Endothelial cell of umbilical vein (primary cell): ENCODE measurements around the gene PARM1. TPM values are rescaled to one million over a fixed set of nuclear protein-coding genes. Genes with fewer than 3 reads are reported as not detected.

Experiments
- BruUV-seq: library from RNA; stranded (reverse); fragments of 400-500 nt; replicated peaks from 2 replicates; lab custom pipeline; 2021; lab: Mats Ljungman, UMichigan
- CTCF ChIA-PET: fragments of 300-600, 350-600 bp; sonication (Branson Sonifier 250); formaldehyde crosslinking; loops from one replicate; lab custom pipeline; 2021; ENCODE audit warnings: antibody characterized with exemption, inconsistent platforms; lab: Charles Lee
- POLR2A ChIA-PET: fragments of 300-600, 350-600 bp; sonication (Branson Sonifier 250); formaldehyde crosslinking; loops from one replicate; lab custom pipeline; 2021; ENCODE audit warnings: antibody characterized with exemption, inconsistent platforms; lab: Charles Lee
- DNase-seq: peaks from one replicate; pipeline ENCODE4 v3.0.0-alpha.2; 2011; ENCODE audit warnings: low read depth, low spot score
- FAIRE-seq: peaks from 2 replicates; lab custom pipeline; 2011; peaks lifted over from hg19 to GRCh38; lab: Jason Lieb, UNC
- H2AFZ ChIP-seq: 2 replicates; pipeline ENCODE4 v1.6.0; 2012; ENCODE audit warnings: low read depth, low read length, control low read depth, inconsistent platforms
- H3K27ac ChIP-seq: 2 replicates; pipeline ENCODE4 v1.5.1; 2011; ENCODE audit warnings: low read depth, mild to moderate bottlenecking, control low read depth, low read length, moderate library complexity; ENCODE audit not compliant: insufficient read depth
- H3K27me3 ChIP-seq, 2 experiments: 2 replicates each; pipeline versions ENCODE4 v1.6.0 to v1.6.1; 2011; ENCODE audit warnings: low read length in 2 of 2, mixed read lengths in 1 of 2; ENCODE audit not compliant: control insufficient read depth in 2 of 2, insufficient read depth in 2 of 2
- H3K36me3 ChIP-seq, 2 experiments: 2 replicates in 1 of 2; 3 replicates in 1 of 2; pipeline ENCODE4 v1.5.1; 2011; ENCODE audit warnings: low read length in 2 of 2, mild to moderate bottlenecking in 1 of 2, moderate library complexity in 1 of 2; ENCODE audit not compliant: control insufficient read depth in 2 of 2, insufficient read depth in 2 of 2; ENCODE audit errors: extremely low read depth in 1 of 2
- H3K4me1 ChIP-seq: 3 replicates; pipeline ENCODE4 v1.5.1; 2011; ENCODE audit warnings: mild to moderate bottlenecking, low read length; ENCODE audit not compliant: control insufficient read depth, insufficient read depth; ENCODE audit errors: extremely low read depth
- H3K4me2 ChIP-seq: 2 replicates; pipeline ENCODE4 v1.6.1; 2011; ENCODE audit warnings: low read length, control low read depth, mixed read lengths; ENCODE audit not compliant: insufficient read depth
- H3K4me3 ChIP-seq, 3 experiments: fragments of 200-600 bp in 1 of 3; sonication (generic), shearing (Covaris generic) in 1 of 3; replicated peaks in 1 of 3; 2 replicates each; pipeline ENCODE4 v1.5.1; 2011 to 2016; ENCODE audit warnings: control low read depth in 3 of 3, low read length in 3 of 3, mild to moderate bottlenecking in 2 of 3, inconsistent platforms in 1 of 3, low read depth in 1 of 3, moderate library complexity in 1 of 3; ENCODE audit not compliant: insufficient read depth in 1 of 3
- H3K79me2 ChIP-seq: 2 replicates; pipeline ENCODE4 v1.6.0; 2012; ENCODE audit warnings: low read length, inconsistent platforms; ENCODE audit not compliant: control insufficient read depth, insufficient read depth
- H3K9ac ChIP-seq: replicated peaks from 2 replicates; pipeline ENCODE3; 2011; ENCODE audit warnings: low read length, control low read depth; ENCODE audit not compliant: insufficient read depth; ENCODE audit errors: extremely low read depth
- H3K9me1 ChIP-seq: replicated peaks from 3 replicates; pipeline ENCODE4 v1.6.0; 2011; ENCODE audit warnings: mild to moderate bottlenecking, low read length; ENCODE audit not compliant: control insufficient read depth, insufficient read depth; ENCODE audit errors: extremely low read depth
- H3K9me3 ChIP-seq: replicated peaks from 2 replicates; pipeline ENCODE4 v1.5.1; 2012; ENCODE audit warnings: low read length, inconsistent platforms; ENCODE audit not compliant: control insufficient read depth, insufficient read depth
- H4K20me1 ChIP-seq: replicated peaks from 2 replicates; pipeline ENCODE3; 2011; ENCODE audit warnings: mild to moderate bottlenecking, low read length; ENCODE audit not compliant: control insufficient read depth, insufficient read depth; ENCODE audit errors: extremely low read depth
- CTCF ChIP-seq, 2 donors: IDR thresholded peaks; 1 replicate in 1 of 2; 2 replicates in 1 of 2; pipeline ENCODE4 v1.5.1; 2011; ENCODE audit warnings: low read length in 2 of 2, mild to moderate bottlenecking in 2 of 2, moderate library complexity in 2 of 2, control low read depth in 1 of 2, inconsistent platforms in 1 of 2, low read depth in 1 of 2; ENCODE audit not compliant: insufficient read depth in 1 of 2; ENCODE audit errors: extremely low read depth in 1 of 2
- EZH2 ChIP-seq: IDR thresholded peaks from 2 replicates; pipeline ENCODE4 v1.6.1; 2012; ENCODE audit warnings: borderline replicate concordance, low read depth, mild to moderate bottlenecking, moderate library complexity, low read length, inconsistent platforms; ENCODE audit not compliant: severe bottlenecking
- FOS ChIP-seq: IDR thresholded peaks from 2 replicates; pipeline ENCODE4 v1.6.1; 2011; ENCODE audit warnings: mild to moderate bottlenecking, low read length, moderate library complexity, borderline replicate concordance; ENCODE audit not compliant: insufficient read depth
- GATA2 ChIP-seq: IDR thresholded peaks from 2 replicates; pipeline ENCODE4 v1.7.0; 2011; ENCODE audit warnings: low read depth, mild to moderate bottlenecking, moderate library complexity, mixed read lengths, low read length; ENCODE audit not compliant: insufficient read length, insufficient read depth
- JUN ChIP-seq: IDR thresholded peaks from 2 replicates; pipeline ENCODE4 v1.6.1; 2011; ENCODE audit warnings: borderline replicate concordance, low read depth; ENCODE audit not compliant: insufficient read length, insufficient read depth
- MAX ChIP-seq: IDR thresholded peaks from 2 replicates; pipeline ENCODE4 v1.6.1; 2011; ENCODE audit not compliant: insufficient read depth, insufficient read length
- MYC ChIP-seq: IDR thresholded peaks from one replicate; pipeline ENCODE4 v1.6.1; 2011; ENCODE audit warnings: mild to moderate bottlenecking, low read depth, low read length
- POLR2A ChIP-seq: IDR thresholded peaks from 2 replicates; pipeline ENCODE4 v1.6.1; 2012; ENCODE audit warnings: low read depth, mild to moderate bottlenecking, control low read depth, low read length
- POLR2AphosphoS5 ChIP-seq: IDR thresholded peaks from 2 replicates; pipeline ENCODE4 v1.6.1; 2012; ENCODE audit warnings: low read depth, mild to moderate bottlenecking, control low read depth, low read length, moderate library complexity; ENCODE audit not compliant: insufficient read depth
- dilution Hi-C: fragments of 300-500 bp; cut with MboI; formaldehyde crosslinking; loops from one replicate; pipeline ENCODE4 v1.15.0; 2019; ENCODE audit warnings: low sequenced_read_pairs; ENCODE audit not compliant: extremely low pct_ligation_motif_present
- intact Hi-C: fragments of 100-400 bp; cut with micrococcal nuclease; formaldehyde crosslinking; loops from one replicate; pipeline ENCODE4 v1.10.0; 2022
- polyA plus RNA-seq, 4 experiments: library from polyadenylated mRNA; depleted of rRNA in 3 of 4; stranded (reverse) in 3 of 4; unstranded in 1 of 4; fragments of >200 nt; gene quantifications; 2 replicates each; pipeline versions ENCODE4 v1.2.1 to v1.2.3, GENCODE V29; 2011 to 2012; ENCODE audit warnings: missing spikeins in 1 of 4
- total RNA-seq: library from RNA; stranded (reverse); gene quantifications from 2 replicates; pipeline ENCODE4 v1.2.3, GENCODE V29; 2021

PARM1 gene
- total and polyA plus RNA-seq, 2 donors (not counting 3 experiments of a cell fraction or from before 2014, with no cell fraction given): 0.01 TPM; not detected in 1

GRCh38 chr4:74958881-74959280, 26.0 kb downstream of the PARM1 start:
- ChIA-PET CTCF (no interaction called here), POLR2A (no interaction called here)
- DNase-seq (no peak), FAIRE-seq (no peak)
- no peaks in the 10 kb centered on the region for H3K79me2 ChIP-seq
- H3K9me1 ChIP-seq: no peaks in the 10 kb centered on the region
- H3K9ac ChIP-seq: no peak overlapping the region
- intact Hi-C loops (no loop called here), dilution Hi-C loops (no loop called here)
- TF ChIP-seq GATA2: no peak
- TF ChIP-seq FOS: no peak
- TF ChIP-seq EZH2: no peak
- TF ChIP-seq POLR2AphosphoS5: no peak
- TF ChIP-seq CTCF (IDR thresholded peaks at IDR 0.05; ENCODE audit: extremely low read depth in 1 of 2, insufficient read depth in 1 of 2, low read depth in 1 of 2, low read length in 2 of 2): no peak
- no peak for TF ChIP-seq MAX
- TF ChIP-seq MYC: no peak
- no peak for TF ChIP-seq JUN
- no peak for TF ChIP-seq POLR2A
- H3K4me1 ChIP-seq: no peaks in the 10 kb centered on the region
- no peaks in the 10 kb centered on the region for H4K20me1 ChIP-seq
- H3K4me2 ChIP-seq: no peak overlapping the region
- H3K27me3 ChIP-seq: no peaks in the 10 kb centered on the region
- no peak overlapping the region for H3K4me3 ChIP-seq
- H3K9me3 ChIP-seq: no peaks in the 10 kb centered on the region
- H2AFZ ChIP-seq: no peak overlapping the region
- H3K27ac ChIP-seq: no peak overlapping the region
- BruUV-seq: no TSS peak
- no peaks in the 10 kb centered on the region for H3K36me3 ChIP-seq
